ENCODE data around the gene GJC1. TPM values are rescaled to one million over a fixed set of nuclear protein-coding genes. Genes with fewer than 3 reads are reported as not detected.

Gene GJC1
- total and polyA plus RNA-seq, 3 donors from 2014 or later: 16.9 to 21.0 (median 19.3) TPM

DNA sequence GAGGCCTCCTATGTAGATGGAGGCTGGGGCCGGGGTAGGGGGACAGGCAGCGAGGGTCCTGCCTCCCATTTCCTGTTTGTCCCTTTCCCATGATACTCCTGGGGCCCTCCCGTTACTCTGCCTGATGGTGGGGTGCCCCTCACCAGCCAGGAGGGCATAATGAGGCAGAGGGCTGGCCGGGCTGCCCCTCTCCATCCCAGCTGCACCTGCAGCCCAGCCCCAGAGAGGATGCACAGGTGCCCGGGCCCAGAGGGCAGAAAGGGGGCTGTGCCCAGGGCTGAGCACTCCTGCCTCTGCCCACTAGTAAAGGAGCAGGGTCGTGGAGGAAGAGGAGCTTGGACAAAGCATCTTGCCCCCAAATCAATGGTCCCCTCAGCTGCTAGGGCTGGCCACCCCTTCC is 60.9 kb downstream of the GJC1 start:
- no peak for DNase-seq
- intact Hi-C loops (cut with DNase I; ENCODE audit: low total_unique reads): no loop called here
- no peaks in the 10 kb centered on the region for H3K9me3 ChIP-seq
- no peak overlapping the region for H3K4me3 ChIP-seq
- H3K27me3 ChIP-seq: no peaks in the 10 kb centered on the region
- TF ChIP-seq, protein P1, sequence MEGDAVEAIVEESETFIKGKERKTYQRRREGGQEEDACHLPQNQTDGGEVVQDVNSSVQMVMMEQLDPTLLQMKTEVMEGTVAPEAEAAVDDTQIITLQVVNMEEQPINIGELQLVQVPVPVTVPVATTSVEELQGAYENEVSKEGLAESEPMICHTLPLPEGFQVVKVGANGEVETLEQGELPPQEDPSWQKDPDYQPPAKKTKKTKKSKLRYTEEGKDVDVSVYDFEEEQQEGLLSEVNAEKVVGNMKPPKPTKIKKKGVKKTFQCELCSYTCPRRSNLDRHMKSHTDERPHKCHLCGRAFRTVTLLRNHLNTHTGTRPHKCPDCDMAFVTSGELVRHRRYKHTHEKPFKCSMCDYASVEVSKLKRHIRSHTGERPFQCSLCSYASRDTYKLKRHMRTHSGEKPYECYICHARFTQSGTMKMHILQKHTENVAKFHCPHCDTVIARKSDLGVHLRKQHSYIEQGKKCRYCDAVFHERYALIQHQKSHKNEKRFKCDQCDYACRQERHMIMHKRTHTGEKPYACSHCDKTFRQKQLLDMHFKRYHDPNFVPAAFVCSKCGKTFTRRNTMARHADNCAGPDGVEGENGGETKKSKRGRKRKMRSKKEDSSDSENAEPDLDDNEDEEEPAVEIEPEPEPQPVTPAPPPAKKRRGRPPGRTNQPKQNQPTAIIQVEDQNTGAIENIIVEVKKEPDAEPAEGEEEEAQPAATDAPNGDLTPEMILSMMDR (IDR thresholded peaks at IDR 0.05): no peak
- no peak for TF ChIP-seq POLR2A (IDR thresholded peaks at IDR 0.05)
- H3K27ac ChIP-seq: no peak overlapping the region
- 70 to 71% methylated on average over 5 to 6 of the region's 6 CpGs for WGBS, 2 donors
- no peaks in the 10 kb centered on the region for H3K36me3 ChIP-seq (ENCODE audit: low read depth, missing control alignments)
- no peaks in the 10 kb centered on the region for H3K4me1 ChIP-seq

DNA sequence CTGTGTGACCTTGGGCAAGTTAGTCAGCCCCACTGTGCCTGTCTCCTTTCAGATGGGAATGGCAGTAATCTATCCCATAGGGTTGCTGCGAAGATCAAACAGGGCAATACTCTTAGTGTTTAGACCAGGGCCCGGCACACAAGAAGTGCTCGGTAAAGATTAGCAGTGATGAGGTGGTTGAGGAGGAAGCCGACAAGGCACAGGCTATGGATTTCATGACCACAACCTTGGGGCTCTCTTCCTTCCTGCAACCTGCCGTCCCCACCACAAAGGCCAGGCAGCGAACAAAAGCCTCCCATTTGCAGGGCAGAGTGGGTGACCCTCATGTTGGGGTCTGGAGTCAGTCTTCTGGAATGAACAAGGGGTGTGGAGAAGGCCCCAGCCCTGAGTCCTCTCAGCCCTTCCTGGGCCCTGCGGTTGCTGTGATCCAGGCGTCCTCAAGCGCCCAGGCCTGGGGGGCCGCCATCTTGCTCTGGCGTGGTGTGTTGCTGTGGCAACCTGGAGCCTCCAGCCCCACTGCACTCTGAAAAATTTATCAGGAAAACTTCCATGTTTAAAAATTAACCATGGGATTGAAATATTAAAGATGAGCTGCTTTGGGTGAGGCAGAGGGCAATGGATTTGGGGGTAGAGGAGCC is 61.5 kb downstream of the GJC1 start:
- DNase-seq: no peak
- Histone ChIP-seq H3K27me3 (no peaks in the 10 kb centered on the region), H3K27ac (no peak overlapping the region), H3K9me3 (no peaks in the 10 kb centered on the region), H3K4me3 (no peak overlapping the region), H3K4me1 (no peaks in the 10 kb centered on the region), H3K36me3 (ENCODE audit: low read depth, missing control alignments) (no peaks in the 10 kb centered on the region)
- intact Hi-C loops (cut with DNase I; ENCODE audit: low total_unique reads): no loop called here
- 87 to 88% methylated on average over 10 to 11 of the region's 11 CpGs for WGBS, 2 donors
- TF ChIP-seq POLR2A (IDR thresholded peaks at IDR 0.05): no peak
- TF ChIP-seq, protein P1 (IDR thresholded peaks at IDR 0.05): no peak

DNA sequence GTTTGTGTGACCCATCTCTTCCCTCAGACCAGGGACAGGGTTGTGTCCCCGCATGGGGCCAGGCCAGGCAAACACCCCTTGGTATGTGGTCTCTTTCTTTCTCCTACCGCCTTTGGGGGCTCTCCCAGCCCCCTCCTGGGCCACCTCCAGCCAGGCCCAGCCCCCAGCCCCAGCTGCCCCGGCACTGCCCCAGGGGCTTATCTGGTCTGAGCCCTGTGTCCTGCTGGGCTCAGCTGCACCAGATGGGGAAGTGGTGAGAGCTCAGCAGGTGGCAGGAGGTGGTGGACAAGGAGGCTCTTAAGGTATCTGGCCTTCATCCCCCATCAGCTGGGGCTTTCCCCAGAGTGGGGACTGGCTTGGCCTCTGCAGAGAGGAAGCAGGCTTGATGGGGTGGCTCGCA is 62.6 kb downstream of the GJC1 start:
- H3K9me3 ChIP-seq: no peaks in the 10 kb centered on the region
- no peak for DNase-seq
- H3K4me1 ChIP-seq: no peaks in the 10 kb centered on the region
- H3K36me3 ChIP-seq (ENCODE audit: low read depth, missing control alignments): no peaks in the 10 kb centered on the region
- no peak overlapping the region for H3K27ac ChIP-seq
- intact Hi-C loops (cut with DNase I; ENCODE audit: low total_unique reads): no loop called here
- TF ChIP-seq, protein P1 (IDR thresholded peaks at IDR 0.05): no peak
- no peak for TF ChIP-seq POLR2A (IDR thresholded peaks at IDR 0.05)
- no peaks in the 10 kb centered on the region for H3K27me3 ChIP-seq
- H3K4me3 ChIP-seq: no peak overlapping the region
- 64 to 86% methylated on average over 2 to 4 of the region's 4 CpGs for WGBS, 2 donors

DNA sequence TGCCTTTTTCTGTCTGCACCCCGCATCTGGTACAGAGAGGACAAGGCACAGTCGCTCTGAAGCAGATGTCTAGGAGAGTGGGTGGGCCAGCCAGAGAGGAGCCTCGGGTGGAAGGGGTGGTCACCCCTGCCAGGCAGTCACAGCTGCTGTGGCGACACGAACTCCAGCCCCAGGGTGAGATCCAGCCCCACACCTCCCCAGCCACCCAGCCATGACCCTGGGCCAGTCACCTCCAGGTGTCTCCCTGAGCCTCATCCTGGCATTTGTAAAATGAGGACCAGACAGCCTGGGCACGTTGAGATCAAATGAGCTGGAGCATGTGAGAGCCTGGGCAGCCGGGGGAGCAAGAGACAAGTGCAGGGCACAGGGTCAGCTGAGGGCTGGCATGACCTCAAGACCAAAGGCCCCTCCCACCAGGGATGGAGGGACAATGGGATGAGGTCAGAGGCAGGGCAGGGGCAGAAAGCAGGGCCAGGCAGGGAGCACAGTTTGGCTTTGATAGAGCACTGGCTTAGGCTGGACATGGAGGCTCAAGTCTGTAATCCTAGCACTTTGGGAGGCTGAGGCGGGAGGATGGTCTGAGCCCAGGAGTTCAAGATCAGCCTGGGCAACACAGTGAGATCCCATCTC is 63.6 kb downstream of the GJC1 start:
- intact Hi-C loops (cut with DNase I; ENCODE audit: low total_unique reads): no loop called here
- 73 to 86% methylated on average over 8 of the region's 8 CpGs for WGBS, 2 donors
- Histone ChIP-seq H3K4me3 (no peak overlapping the region), H3K36me3 (ENCODE audit: low read depth, missing control alignments) (no peaks in the 10 kb centered on the region), H3K9me3 (no peaks in the 10 kb centered on the region), H3K27me3 (no peaks in the 10 kb centered on the region), H3K4me1 (no peaks in the 10 kb centered on the region), H3K27ac (no peak overlapping the region)
- DNase-seq: no peak
- TF ChIP-seq POLR2A (IDR thresholded peaks at IDR 0.05): no peak
- TF ChIP-seq, protein P1 (IDR thresholded peaks at IDR 0.05): no peak

DNA sequence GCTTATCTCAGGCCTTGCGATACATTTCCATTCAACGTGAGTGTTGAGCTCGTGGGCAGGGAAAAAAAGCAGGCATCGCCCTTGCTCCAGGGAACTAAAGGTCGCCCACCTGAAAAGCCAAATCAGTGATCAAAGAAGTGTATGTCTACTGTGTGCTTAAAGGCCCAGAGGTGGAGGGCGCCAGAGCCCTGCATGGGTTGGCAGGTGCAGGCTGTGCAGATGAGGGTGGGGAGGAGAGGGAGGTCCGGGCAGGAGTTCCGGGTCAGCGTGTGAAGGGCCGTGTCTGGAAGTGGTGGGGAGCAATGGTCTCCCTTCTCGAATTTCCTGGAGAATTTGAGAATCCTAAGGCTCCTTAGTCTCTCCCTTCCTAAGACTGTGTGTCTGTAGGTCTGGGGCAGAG is 64.1 kb downstream of the GJC1 start:
- Histone ChIP-seq H3K9me3 (no peaks in the 10 kb centered on the region), H3K36me3 (ENCODE audit: low read depth, missing control alignments) (no peaks in the 10 kb centered on the region), H3K4me1 (no peaks in the 10 kb centered on the region), H3K4me3 (no peak overlapping the region), H3K27me3 (no peaks in the 10 kb centered on the region), H3K27ac (no peak overlapping the region)
- 82 to 87% methylated on average over 11 of the region's 11 CpGs for WGBS, 2 donors
- TF ChIP-seq POLR2A (IDR thresholded peaks at IDR 0.05): no peak
- TF ChIP-seq, protein P1 (IDR thresholded peaks at IDR 0.05): no peak
- intact Hi-C loops (cut with DNase I; ENCODE audit: low total_unique reads): no loop called here
- no peak for DNase-seq

All from testis (tissue), 3 donors.